NCI-H82 treated with DMSO at 0.1 percent for 48 hours (cell line): ENCODE results near the gene CARS2.
"Not testable (repeated sequence)": the region's sequence is repeated elsewhere in the genome, so short reads cannot be mapped to it uniquely, and the experiment has no call there.

Experiments used
- DNase-seq: peaks from one replicate; lab custom pipeline; 2025; ENCODE audit not compliant: unreplicated experiment; lab: John Stamatoyannopoulos, UW

CARS2 gene

DNA sequence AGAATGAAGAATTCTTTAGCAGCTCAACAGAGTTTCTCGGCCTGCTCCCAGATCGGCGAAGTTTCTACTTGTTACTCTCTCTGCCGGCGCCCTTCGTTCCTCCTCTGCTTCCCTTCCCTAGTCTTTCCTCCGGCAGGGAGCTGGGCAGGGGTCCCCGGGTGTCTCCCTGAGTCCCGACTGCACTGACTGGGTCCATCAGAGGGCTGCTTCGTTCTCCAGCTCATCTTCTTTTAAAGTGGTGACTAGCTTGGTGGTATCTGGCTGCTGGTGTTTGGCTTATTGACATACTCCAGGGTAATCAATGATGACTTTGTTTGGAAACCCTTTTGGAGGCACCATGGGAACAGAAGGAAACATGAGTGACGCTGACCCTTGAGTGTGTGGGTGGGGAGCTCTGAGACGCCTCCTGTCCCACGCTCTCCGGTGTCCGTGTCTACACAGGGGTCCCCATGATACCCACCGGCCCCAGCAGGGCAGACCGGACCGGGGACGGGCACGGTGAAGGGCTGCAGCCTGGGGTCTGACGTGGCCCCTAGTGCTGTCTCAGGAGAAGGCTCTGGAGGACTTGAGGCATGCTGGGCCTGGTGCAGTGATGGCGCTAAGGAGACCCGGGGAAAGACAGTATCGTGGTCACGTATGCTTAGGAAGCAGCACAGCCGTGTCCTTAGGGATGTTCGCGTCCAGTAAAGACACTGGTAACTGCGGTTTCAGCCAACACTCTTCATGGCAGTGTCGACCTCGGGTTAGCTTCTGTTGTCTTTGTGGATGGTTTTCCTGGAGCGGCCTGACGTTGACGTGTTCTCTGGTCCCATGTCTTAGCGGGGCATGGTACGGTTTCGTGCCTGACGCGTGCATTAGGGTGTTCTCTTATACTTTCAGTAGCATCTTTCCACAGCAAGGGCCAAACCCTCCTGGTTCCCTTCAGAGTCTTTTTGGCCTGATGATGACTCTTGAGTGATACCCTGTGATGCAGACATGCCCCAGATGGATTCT, 66.8 kb downstream of the CARS2 start:
- DNase-seq, result no peak

DNA sequence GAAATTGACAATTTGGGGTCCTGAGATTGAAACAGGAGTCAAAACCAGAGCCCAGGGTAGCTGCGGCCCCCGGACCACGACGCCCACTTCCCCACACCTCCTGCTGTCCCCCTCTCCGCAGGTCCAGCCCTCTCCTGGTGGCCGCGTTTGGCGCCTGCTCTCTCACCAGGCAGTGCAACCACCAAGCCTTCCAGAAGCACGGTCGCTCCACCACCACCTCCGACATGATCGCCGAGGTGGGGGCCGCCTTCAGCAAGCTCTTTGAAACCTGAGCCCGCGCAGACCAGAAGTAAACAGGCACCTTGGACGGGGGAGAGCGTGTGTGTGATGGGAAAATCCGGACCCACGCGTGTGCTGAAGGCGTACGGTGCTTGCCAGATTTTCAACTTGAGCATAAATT, 67.7 kb downstream of the CARS2 start:
- DNase-seq, result no peak

DNA sequence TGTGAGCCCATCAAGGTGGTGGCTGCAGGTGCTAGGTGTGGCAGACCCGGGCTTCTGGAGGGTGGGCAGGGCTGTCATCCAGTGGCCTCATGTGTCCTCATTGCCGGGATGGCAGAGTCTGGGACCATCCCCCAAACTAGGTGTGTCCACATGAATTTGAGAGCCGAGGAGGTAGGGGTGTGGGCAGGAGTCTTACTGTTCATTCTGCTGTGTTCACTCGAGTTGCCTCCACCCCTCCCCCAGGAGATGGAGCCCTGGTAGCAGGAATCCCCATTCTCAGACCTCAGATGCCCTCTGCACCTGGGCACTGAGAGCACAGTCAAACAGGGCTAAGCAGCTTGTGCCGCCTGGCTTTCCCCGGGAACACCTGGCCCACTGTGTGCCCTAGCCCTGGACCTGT, 68.2 kb downstream of the CARS2 start:
- no peak for DNase-seq

DNA sequence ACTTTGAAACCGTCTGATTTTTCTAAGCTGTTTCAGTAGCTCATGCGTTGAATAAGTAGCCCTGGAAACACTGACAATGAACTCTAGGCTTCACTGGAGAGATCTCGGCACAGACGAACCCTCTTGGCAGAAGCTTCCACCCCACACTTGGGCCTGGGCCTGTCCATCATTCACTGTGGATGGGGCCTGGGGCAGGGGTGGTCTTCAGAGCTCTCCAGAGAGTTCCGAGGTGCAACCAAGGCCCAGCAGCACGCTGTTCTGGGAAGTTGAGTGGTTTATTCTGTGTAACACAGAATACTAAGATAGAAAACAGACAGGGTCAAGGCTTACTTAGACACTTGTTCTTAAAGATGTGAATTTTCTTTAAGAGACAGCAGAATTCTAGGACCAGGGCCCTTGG, 68.6 kb downstream of the CARS2 start:
- DNase-seq, result no peak

DNA sequence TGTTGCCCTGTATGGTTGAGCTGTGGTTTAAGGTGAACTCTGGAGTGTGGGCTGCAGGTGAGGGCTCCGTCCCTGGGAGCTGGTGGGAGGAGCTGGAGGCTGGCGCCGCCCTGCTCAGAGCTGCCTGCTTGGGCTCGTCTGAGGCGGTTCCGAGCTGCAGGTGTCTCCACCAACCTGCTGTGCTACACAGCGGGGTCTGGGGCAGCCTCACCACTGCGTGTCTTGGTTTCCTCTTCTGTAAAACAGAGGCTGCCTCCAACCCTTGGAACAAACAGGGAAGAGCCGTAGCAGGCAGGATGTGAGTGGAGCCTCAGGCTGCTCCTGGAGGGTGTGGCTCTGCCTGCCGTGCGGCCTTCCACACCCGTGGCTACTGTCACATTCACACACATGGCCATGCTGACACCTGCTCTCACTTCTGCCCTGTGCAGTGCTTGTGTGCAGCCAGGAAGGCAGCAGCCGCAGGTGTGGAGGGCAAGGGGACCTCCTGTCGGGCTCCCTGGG, 69.2 kb downstream of the CARS2 start:
- no peak for DNase-seq

DNA sequence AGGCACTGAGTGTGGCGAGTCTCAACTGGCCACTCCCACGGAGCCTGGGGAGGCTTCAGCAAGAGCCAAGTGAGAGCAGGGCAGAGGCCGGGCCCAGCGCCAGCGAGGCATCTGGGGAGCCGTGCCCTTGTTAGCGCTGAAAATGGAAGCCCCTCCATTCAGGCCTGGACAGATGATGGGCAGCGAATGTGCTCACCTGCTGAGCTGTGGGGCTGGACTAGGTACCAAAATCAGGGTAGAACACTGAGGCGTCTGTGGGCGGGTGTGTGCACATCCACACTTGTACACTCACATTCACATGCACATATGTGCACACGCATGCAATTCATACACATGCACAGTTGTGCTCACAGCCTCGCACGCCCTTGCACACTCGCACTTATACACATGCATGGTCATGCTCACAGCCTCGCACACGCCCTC, 69.9 kb downstream of the CARS2 start:
- no peak for DNase-seq

DNA sequence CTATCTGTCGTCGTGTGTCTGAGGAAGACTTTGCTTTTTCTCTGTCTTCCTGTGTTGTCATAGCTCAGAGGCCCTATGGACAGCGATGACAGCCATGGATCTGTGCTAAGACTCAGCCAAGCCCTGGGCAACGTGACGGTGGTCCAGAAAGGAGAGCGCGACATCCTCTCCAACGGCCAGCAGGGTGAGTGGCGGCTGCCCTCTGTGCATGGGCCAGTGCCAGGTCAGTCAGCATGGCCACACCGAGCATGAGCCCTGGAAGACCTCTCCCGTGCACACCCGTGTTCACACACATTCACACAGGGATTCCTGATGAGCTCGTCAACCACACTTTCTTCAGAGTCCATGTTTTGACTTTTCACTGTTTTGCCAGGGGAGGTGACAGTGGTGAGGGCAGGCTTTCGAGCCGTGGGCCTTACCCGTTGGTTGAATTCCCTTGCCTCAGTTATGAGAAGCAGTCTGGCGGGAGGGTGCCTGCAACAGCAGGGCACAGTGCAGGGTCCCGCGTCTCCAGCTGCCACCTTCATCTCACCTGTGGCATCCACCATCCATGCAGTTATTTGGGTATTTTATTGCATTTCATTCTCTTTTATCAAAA, 70.4 kb downstream of the CARS2 start:
- no peak for DNase-seq

DNA sequence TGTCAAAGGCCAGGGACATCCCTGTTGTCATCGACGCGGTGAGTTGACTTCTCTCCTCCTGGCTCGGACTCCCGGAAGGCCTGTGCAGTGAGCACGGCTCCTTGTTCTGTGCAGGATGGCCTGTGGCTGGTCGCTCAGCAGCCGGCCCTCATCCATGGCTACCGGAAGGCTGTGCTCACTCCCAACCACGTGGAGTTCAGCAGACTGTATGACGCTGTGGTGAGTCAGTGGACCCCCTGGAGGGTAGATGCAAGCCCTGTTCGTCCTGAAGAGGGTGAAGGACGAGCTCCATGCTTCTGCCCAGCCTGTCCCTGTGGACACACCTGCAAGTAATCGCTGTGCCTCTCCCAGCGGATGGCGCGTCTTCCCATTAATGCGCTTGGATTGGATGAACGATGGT, 71.4 kb downstream of the CARS2 start:
- DNase-seq, result no peak

DNA sequence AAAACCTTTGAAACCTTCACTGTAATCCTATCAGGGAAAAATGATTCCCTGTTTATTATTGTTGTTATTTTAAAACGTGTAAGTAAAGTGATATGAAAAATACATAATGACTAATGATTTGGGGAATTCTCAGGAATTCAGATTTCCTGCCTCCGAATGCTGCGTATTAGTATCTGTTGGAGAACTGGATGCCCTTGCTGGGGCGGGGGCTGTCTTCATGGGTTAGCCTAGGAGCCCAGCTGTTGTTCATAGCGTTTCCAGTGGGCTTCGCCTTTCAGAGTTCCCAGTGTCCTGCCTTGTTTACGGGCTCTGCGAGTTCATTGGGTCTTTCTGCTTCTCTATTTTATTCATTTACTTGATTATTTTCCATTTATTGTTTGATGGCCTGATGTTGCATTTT, 72.1 kb downstream of the CARS2 start:
- no peak for DNase-seq

DNA sequence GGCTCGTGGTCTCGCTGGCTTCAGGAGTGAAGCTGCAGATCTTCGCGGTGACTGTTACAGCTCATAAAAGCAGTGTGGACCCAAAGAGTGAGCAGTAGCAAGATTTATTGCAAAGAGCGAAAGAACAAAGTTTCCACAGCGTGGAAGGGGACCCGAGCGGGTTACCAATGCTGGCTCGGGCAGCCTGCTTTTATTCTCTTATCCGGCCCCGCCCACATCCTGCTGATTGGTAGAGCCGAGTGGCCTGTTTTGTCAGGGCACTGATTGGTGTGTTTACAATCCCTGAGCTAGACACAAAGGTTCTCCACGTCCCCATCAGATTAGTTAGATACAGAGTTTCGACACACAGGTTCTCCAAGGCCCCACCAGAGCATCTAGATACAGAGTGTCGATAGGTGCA, 73.7 kb downstream of the CARS2 start:
- not testable (repeated sequence) for DNase-seq

DNA sequence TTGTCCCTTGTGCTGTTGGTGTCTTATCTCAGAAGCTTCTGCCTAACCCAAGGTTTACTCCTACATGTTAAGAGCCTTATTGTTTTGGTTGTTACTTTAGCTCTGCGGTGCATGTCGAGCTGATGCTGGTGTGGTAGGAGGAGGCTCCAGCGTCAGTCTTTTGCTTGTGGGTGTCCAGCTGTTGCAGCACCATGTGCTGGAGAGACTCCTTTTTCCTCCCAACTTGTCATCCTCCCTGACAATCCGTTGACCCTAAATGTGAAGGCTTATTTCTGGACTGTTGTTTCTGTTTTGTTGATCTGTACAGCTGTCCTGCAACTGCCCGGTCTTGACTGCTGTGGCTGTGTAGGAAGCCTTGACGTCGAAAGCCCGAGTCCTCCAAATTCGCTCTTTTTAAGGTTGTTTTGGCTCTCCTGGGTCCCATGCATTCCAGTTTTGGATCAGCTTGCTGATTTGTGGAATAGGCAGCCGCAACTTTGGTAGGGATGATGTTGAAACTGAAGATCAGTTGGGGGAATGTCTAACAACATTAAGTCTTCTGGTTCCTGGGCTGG, 75.3 kb downstream of the CARS2 start:
- no peak for DNase-seq

DNA sequence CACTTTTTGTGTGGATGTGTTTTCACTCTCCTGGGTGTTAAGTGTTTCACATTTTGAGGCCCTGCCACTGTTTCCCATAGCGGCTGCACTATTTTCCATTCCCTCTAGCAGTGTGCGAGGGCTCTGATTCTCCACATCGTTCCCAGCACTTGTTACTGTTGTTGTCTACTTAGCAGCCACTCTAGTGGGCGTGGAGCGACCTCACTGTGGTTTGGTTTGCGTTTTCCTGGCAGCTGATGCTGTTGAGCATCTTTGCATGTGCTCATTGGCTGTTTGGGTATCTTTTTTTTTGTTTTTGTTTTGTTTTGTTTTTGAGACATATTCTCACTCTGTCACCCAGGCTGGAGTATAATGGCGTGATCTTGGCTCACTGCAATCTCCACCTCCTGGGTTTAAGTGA, 76.2 kb downstream of the CARS2 start:
- no peak for DNase-seq

DNA sequence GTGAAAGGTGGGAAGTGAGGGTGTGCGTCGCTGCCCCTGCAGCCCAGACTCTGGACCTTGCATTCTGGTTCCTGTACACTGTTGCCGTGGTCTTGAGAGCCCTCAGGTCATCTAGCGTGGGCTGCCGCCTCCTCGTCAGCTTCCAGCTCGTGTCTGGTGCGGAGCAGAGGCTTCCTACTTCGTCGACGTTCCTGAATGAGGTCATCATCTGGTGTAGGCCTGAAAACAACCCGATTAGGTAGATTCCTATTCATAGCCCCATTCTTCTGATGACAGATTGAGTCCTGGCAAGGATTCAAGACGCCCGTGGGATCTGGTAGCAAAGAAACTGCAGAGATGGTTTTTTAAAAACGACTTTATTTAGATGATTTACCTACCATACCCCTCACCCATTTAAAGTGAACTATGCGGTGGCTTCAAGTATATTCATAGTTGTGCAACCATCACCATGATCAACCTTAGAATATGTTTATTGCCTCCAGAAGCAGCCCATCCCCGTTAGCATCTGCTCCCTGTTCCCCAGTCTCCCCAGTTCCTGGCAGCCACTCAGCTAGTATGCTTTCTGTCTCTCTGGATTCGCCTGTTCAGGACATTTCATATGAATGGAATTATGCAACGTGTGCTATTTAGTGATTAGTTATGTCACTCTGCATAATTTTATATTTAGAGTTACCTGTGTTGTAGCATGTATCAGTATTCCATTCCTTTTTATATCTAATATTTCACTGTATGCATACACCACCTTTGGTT, 76.8 kb downstream of the CARS2 start:
- DNase-seq, result no peak

DNA sequence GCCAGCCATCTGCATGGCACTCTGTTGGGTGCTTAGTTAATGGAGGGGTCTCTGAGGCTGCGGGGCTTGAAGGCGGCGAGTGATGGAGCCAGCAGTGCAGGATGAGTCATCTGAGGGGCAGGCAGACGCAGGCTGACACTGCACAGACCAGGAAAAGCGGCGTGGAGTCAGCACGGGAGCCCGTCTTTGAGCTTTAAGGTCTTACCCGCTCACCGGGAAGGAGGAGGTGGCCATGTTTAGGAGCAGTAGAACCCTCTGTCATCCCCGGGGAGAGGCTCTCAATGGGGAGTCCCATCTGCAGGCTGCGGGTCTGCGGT, 77.5 kb downstream of the CARS2 start:
- no peak for DNase-seq

DNA sequence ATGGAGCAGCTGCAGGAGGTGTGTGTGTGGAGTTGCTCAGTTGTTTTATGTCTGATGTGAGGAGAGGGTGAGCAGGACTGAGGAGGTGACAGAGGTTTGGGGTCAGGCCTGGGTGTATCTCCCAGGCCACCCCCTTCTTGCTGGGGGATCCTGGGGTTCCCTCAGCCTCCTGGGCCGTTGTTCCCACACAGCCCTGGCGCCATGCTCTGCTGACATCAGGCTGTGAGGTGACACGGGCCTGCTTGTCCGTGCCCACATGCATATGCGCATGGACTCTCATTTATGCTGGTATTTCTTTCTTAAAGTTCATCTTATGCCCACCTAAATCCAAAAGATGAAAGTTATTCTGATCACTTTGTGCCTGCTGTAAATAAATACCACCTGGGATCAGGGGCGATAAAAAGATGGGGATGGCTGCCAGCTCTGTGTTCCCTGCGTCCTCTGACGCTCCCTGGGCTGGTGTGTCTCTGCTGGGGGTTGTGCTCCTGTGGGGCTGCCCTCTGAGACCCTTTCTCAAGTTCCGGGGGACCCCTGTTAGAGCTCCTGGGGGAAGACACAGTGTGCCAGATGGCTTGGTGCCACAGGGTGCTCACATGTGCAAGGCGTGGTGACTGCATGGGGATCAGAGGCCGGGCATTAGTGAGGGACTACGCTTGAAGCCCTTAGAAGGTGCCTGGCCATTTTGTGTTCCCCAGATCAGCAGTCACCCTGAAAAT, 78.0 kb downstream of the CARS2 start:
- no peak for DNase-seq

DNA sequence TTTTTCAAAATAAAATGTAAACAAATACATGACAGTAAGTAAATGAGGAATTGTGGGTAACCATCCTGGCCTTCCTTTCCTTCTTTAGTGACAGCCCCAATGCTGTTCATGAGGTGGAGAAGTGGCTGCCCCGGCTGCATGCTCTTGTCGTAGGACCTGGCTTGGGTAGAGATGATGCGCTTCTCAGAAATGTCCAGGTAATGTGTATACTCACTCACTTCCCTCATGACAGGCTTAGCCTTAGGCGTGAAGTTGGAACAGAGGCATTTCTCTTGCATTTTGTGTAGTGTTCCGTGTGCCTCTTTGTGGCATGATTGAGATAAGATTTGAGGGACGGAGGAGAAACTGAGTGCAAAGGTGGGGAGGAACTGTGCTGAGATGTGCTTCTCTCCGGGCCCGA, 78.6 kb downstream of the CARS2 start:
- DNase-seq, result no peak

DNA sequence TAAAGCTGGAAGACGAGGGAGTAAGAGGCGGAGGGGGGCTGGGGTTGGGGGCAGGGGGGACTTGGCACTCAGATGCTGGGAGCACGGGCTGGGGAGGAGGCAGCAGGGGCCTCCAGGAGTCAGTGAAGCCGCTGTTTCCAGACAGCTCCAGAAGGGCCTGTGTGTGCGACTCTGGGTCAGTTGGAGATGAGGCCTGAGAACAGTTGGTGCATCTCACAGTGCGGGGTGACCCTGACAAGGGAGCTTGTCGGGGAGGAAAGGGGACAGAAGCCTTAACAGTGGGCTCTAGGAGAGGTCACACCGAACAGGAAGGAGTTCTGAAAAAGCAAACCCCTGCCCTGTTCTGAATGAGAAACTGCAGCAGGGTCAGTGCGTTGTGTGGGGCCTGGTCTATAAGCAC, 79.4 kb downstream of the CARS2 start:
- DNase-seq, result no peak

DNA sequence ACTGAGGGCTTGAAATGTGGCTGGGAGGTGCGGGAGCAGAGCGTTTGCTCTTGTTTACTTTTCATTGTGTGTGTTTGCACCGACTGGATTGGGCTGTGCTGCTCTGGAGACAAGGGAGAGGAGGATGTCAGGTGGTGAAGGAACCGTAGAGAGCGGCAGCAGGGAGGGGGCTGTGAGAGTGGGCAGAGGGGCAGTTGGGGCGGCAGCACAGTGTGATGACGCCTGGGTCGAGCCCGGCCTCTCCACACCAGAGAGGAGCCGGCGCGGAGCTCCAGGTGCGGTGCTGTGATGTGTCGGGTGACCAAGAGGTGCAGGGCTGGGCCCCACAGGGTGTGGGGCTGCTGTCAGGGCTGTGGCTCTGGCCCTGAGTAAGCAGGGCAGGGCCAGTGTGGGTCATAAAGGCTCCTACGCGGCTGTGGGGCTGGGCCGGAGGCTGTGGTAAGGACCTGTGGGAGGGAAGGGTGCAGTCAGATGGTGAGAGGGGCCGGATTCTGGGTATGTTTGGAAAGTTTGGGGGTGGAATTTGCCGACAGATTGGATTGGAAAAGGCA, 80.1 kb downstream of the CARS2 start:
- no peak for DNase-seq

DNA sequence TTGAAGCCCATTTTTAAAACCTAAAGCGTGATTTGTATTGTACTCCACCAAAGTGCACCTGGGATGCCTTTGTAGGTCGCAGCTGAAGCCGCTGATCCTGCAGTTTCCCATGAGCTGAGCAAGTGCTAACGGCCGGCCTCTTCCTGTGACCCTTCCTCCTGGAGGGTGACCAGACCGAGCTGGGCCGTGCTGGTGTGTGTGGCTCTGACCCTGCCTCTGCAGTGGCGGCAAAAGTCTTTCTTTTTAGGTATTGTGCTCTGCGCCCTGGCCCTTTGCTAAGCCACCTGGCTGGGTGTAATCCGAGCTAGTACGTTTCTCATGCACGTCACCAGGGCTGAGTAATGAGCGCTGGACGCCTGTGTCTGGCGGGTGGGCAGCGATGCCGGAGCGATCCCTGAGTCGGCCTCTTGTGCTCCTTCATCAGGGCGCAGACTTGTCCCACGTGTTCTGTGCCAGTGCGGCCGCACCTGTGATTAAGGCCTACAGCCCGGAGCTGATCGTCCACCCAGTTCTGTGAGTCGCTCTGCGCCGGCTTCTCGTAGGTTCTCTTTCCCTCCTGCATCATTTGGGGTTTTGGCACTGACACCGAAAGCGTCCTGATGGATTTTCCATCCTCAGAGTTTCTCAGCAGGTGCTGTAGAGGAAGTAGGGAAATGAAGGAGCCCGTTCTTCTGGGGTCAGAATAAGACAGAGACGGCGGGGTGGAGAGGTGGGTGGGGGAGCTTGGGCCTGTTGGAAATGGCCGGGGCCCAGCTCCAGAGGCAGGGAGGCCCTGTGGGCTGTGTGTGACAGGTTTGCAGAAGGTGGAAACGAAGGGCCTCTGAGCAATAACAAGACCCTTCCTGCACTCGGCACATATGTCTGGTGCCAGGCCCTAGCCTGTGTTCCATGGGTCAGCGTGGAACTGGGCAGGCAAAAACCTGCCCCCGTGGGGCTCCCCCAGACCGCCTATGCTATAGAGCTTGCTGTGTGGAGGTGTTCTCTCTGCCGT, 80.9 kb downstream of the CARS2 start:
- no peak for DNase-seq
